ENCODE data around the gene RPL28. TPM values are rescaled to one million over a fixed set of nuclear protein-coding genes. Genes with fewer than 3 reads are reported as not detected.

The RPL28 gene
- polyA plus RNA-seq, 4 donors, result 1,338 to 2,360 (median 2,018) TPM

DNA sequence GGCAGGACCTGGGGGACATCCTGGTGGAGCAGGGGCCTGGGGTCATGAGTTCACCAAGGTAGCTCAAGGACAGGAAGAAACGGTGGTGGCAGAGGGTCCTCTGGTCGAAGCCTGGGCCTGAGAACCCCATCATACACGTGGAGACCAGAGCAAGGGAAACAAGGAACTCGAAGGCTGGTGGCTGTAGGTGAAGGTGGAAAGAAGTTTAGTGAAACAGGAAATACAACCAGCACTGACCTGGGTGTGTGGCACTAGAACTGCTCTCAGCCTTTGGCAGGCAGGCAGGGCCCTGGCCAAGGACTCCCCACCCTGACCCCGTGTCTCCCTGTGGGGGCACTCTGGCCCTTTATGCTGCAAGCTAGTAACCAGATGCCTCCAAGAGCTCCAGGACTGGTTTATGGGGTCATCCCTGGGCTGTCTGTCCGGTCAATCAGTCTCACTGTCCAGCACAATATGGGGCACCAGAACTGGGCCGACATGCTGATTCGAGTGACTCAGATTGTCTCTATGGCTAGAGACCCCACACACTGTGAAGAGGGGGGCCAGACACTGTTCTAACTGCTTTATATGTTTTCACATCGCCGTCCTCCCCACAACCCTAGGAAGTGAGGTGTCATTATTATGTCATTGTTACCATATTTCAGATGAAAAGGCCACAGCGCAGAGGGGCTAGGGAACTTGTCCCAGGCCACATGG lies 35.0 kb upstream of the RPL28 start:
- peaks cover 0 to 26% (median 5%) of the 10 kb centered on the region in 3 donors for H3K36me3 ChIP-seq (ENCODE audit: control insufficient read depth in 3 of 3, insufficient read depth in 2 of 3, low read depth in 1 of 3, low read length in 3 of 3)
- DNase-seq (no peak), FAIRE-seq (no peak)
- peaks cover 0 to 20% (median 5%) of the 10 kb centered on the region in 3 donors for H3K4me1 ChIP-seq (ENCODE audit: control insufficient read depth in 3 of 3, insufficient read depth in 2 of 3, low read depth in 1 of 3, low read length in 2 of 3)
- H3K4me3 ChIP-seq (ENCODE audit: low read depth in 1 of 3, low read length in 3 of 3), result no peak overlapping the region
- no peaks in the 10 kb centered on the region for H3K9me3 ChIP-seq (ENCODE audit: control insufficient read depth in 2 of 2, insufficient read depth in 1 of 2, low read depth in 1 of 2, low read length in 1 of 2)
- H3K27me3 ChIP-seq (ENCODE audit: control insufficient read depth in 3 of 3, insufficient read depth in 3 of 3, low read length in 3 of 3), result peaks cover 4 to 48% (median 30%) of the 10 kb centered on the region in 3 donors
- 55 to 67% (median 59%) methylated on average over 11 of the region's 11 CpGs for WGBS, 3 donors
- H3K27ac ChIP-seq (ENCODE audit: low read depth in 1 of 3, low read length in 2 of 3), result no peak overlapping the region

- H3K27me3 ChIP-seq (ENCODE audit: control insufficient read depth in 3 of 3, insufficient read depth in 3 of 3, low read length in 3 of 3), result peaks cover 4 to 61% (median 33%) of the 10 kb centered on the region in 3 donors
- 44 to 63% (median 58%) methylated on average over 6 of the region's 6 CpGs for WGBS, 3 donors
Measured at GRCh38 chr19:55352040-55352439, 33.7 kb upstream of the RPL28 start.

GRCh38 chr19:55352549-55353145 lies 33.1 kb upstream of the RPL28 start:
- DNase-seq (peak in 1 of 2 donors; percentile 43), FAIRE-seq (no peak)
- 41 to 65% (median 53%) methylated on average over 25 of the region's 25 CpGs for WGBS, 3 donors
- H3K27me3 ChIP-seq (ENCODE audit: control insufficient read depth in 3 of 3, insufficient read depth in 3 of 3, low read length in 3 of 3), result peaks cover 6 to 65% (median 33%) of the 10 kb centered on the region in 3 donors
- peaks cover 0 to 20% (median 5%) of the 10 kb centered on the region in 3 donors for H3K4me1 ChIP-seq (ENCODE audit: control insufficient read depth in 3 of 3, insufficient read depth in 2 of 3, low read depth in 1 of 3, low read length in 2 of 3)
- no peaks in the 10 kb centered on the region for H3K9me3 ChIP-seq (ENCODE audit: control insufficient read depth in 2 of 2, insufficient read depth in 1 of 2, low read depth in 1 of 2, low read length in 1 of 2)
- no peak overlapping the region for H3K4me3 ChIP-seq (ENCODE audit: low read depth in 1 of 3, low read length in 3 of 3)
- H3K27ac ChIP-seq (ENCODE audit: low read depth in 1 of 3, low read length in 2 of 3), result no peak overlapping the region
- H3K36me3 ChIP-seq (ENCODE audit: control insufficient read depth in 3 of 3, insufficient read depth in 2 of 3, low read depth in 1 of 3, low read length in 3 of 3), result peaks cover 0 to 12% (median 0%) of the 10 kb centered on the region in 3 donors

More at GRCh38 chr19:55352040-55352439, 33.7 kb upstream of the RPL28 start:
- no peaks in the 10 kb centered on the region for H3K9me3 ChIP-seq (ENCODE audit: control insufficient read depth in 2 of 2, insufficient read depth in 1 of 2, low read depth in 1 of 2, low read length in 1 of 2)
- no peak overlapping the region for H3K27ac ChIP-seq (ENCODE audit: low read depth in 1 of 3, low read length in 2 of 3)
- DNase-seq (no peak), FAIRE-seq (no peak)
- H3K36me3 ChIP-seq (ENCODE audit: control insufficient read depth in 3 of 3, insufficient read depth in 2 of 3, low read depth in 1 of 3, low read length in 3 of 3), result peaks cover 0 to 17% (median 2%) of the 10 kb centered on the region in 3 donors
- no peak overlapping the region for H3K4me3 ChIP-seq (ENCODE audit: low read depth in 1 of 3, low read length in 3 of 3)
- H3K4me1 ChIP-seq (ENCODE audit: control insufficient read depth in 3 of 3, insufficient read depth in 2 of 3, low read depth in 1 of 3, low read length in 2 of 3), result peaks cover 0 to 20% (median 5%) of the 10 kb centered on the region in 3 donors

GRCh38 chr19:55353356-55353802 lies 32.4 kb upstream of the RPL28 start:
- no peak overlapping the region for H3K27ac ChIP-seq (ENCODE audit: low read depth in 1 of 3, low read length in 2 of 3)
- no peak for FAIRE-seq
- peak overlapping the region; percentile 34 to 57 (median 51) for H3K4me3 ChIP-seq (ENCODE audit: low read depth in 1 of 3, low read length in 3 of 3)
- H3K9me3 ChIP-seq (ENCODE audit: control insufficient read depth in 2 of 2, insufficient read depth in 1 of 2, low read depth in 1 of 2, low read length in 1 of 2), result no peaks in the 10 kb centered on the region
- H3K4me1 ChIP-seq (ENCODE audit: control insufficient read depth in 3 of 3, insufficient read depth in 2 of 3, low read depth in 1 of 3, low read length in 2 of 3), result peaks cover 0 to 20% (median 5%) of the 10 kb centered on the region in 3 donors
- H3K36me3 ChIP-seq (ENCODE audit: control insufficient read depth in 3 of 3, insufficient read depth in 2 of 3, low read depth in 1 of 3, low read length in 3 of 3), result peaks cover 0 to 6% (median 0%) of the 10 kb centered on the region in 3 donors
- WGBS, 3 donors, result 4% methylated on average over 22 to 24 of the region's 24 CpGs
- no peak for DNase-seq
- peaks cover 6 to 65% (median 33%) of the 10 kb centered on the region in 3 donors for H3K27me3 ChIP-seq (ENCODE audit: control insufficient read depth in 3 of 3, insufficient read depth in 3 of 3, low read length in 3 of 3)

DNA sequence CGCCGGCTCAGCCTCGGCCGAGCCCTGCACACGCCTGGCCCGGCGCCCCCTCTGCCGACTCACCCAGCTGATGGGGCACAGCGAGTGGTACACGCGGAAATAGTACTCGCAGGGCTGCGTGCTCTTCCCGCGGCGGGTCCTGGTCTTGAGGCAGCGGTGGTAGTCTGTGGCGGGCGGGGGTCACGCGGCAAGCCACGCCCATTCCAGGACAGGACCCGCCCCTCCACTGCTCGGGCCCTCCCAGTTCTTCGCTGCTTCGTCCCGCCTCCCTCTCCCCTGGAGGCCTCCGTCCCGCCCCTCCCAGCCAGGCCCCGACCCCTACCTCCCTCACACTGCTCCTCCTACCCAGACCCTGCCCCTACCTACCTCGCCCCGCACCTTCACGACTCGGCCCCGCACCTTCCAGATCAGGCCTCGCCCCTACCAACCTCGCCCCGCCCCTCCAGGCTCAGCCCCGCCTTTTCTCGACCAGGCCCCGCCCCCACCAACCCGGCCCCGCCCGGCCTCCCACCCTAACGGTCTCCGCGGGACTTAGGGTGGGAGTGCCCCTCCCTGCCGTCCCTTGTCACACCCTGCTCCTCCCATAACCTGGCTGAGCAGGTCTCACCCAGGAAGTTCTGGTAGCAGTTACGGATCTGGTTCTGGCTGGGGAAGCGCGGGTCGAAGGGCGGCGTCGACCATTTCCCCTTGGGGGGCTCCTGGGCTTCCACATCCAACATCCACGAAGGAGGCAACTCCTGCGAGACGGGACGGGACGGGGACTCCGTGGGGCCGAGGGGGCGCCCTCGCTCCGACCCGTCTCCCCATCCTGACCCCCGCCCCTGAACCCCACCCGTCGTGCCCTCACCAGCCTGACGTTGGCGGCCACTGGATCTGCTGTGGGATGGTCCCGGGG lies 31.7 kb upstream of the RPL28 start:
- FAIRE-seq, result no peak
- Histone ChIP-seq H3K36me3 (ENCODE audit: control insufficient read depth in 3 of 3, insufficient read depth in 2 of 3, low read depth in 1 of 3, low read length in 3 of 3) (peaks cover 0 to 3% (median 0%) of the 10 kb centered on the region in 3 donors), H3K27me3 (ENCODE audit: control insufficient read depth in 3 of 3, insufficient read depth in 3 of 3, low read length in 3 of 3) (peaks cover 6 to 65% (median 33%) of the 10 kb centered on the region in 3 donors), H3K9me3 (ENCODE audit: control insufficient read depth in 2 of 2, insufficient read depth in 1 of 2, low read depth in 1 of 2, low read length in 1 of 2) (no peaks in the 10 kb centered on the region), H3K27ac (ENCODE audit: low read depth in 1 of 3, low read length in 2 of 3) (no peak overlapping the region), H3K4me3 (ENCODE audit: low read depth in 1 of 3, low read length in 3 of 3) (peak overlapping the region; percentile 34 to 57 (median 51)), H3K4me1 (ENCODE audit: control insufficient read depth in 3 of 3, insufficient read depth in 2 of 3, low read depth in 1 of 3, low read length in 2 of 3) (peaks cover 0 to 20% (median 5%) of the 10 kb centered on the region in 3 donors)
- 1 to 2% (median 1%) methylated on average over 50 to 72 of the region's 72 CpGs for WGBS, 3 donors
- DNase-seq, result peak; percentile 45 to 84

DNA sequence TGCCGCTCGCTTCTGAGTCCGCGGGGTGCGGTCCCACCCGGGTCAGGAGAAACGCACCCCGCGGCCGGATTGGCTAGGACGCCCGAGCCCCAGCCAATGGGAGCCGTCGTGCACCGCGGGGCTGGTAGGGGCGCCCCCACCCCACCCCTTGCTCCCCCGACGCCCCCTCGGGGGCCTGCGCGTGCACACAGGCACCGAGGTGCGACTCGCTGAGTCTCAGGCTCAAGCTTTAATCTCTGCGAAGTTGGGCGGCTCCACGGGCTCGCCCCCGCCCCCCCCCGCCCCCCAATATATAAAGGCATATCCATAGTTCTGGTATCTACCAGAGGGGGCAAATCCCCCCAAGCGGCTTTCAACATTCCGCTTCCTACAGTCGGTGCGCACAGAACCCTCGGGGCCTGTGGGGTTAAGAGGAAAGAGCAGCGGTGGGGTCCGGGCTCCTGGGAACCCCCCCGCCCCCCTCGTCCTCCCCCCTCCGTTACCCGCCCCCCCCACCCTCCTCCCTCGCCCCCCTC lies 31.0 kb upstream of the RPL28 start, which contains the start of gene COX6B2:
TSS of gene COX6B2 (minus strand) at position 22 of the 515 bp plus-strand sequence. CDS start 198 bp downstream, outside the sequence.
- Histone ChIP-seq H3K4me1 (ENCODE audit: control insufficient read depth in 3 of 3, insufficient read depth in 2 of 3, low read depth in 1 of 3, low read length in 2 of 3) (peaks cover 0 to 20% (median 5%) of the 10 kb centered on the region in 3 donors), H3K36me3 (ENCODE audit: control insufficient read depth in 3 of 3, insufficient read depth in 2 of 3, low read depth in 1 of 3, low read length in 3 of 3) (no peaks in the 10 kb centered on the region), H3K27ac (ENCODE audit: low read depth in 1 of 3, low read length in 2 of 3) (no peak within 1 kb of the TSS), H3K9me3 (ENCODE audit: control insufficient read depth in 2 of 2, insufficient read depth in 1 of 2, low read depth in 1 of 2, low read length in 1 of 2) (no peaks in the 10 kb centered on the region), H3K27me3 (ENCODE audit: control insufficient read depth in 3 of 3, insufficient read depth in 3 of 3, low read length in 3 of 3) (peaks cover 6 to 65% (median 33%) of the 10 kb centered on the region in 3 donors), H3K4me3 (ENCODE audit: low read depth in 1 of 3, low read length in 3 of 3) (peak within 1 kb of the TSS; percentile 34 to 57 (median 51))
- DNase-seq, result no peak
- FAIRE-seq, result no peak
- WGBS, 3 donors, result 2 to 3% (median 2%) methylated on average over 22 to 41 of the region's 43 CpGs

DNA sequence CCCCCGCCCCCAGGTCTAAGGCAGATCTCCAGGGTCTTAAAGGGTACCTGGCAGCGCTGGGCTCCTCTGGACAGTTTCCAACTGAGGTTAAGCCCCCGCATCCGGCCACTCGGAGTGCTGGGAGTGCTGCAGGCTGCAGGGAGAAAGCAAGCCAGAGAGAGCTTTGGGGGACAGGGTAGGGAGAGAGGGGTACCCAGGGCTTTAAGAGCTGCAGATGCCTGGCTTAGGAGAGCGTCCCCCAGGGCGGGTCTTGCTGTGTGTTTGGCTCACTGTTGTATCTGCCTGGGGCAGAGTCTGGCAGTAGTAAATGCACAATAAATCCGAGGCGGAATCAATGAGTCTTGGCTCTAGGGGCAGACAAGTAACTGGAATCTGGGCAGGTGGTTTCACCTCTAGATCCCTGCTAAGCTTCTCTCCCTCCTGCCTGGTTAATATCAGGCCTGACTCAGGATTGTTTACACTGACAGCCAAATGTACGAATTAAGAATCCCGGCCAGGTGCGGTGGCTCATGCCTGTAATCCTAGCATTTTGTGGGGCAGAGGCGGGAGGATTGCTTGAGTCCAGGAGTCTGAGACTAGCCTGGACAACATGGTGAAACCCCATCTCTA lies 30.4 kb upstream of the RPL28 start:
- H3K9me3 ChIP-seq (ENCODE audit: control insufficient read depth in 2 of 2, insufficient read depth in 1 of 2, low read depth in 1 of 2, low read length in 1 of 2), result no peaks in the 10 kb centered on the region
- FAIRE-seq (no peak), DNase-seq (no peak)
- H3K4me1 ChIP-seq (ENCODE audit: control insufficient read depth in 3 of 3, insufficient read depth in 2 of 3, low read depth in 1 of 3, low read length in 2 of 3), result peaks cover 0 to 20% (median 5%) of the 10 kb centered on the region in 3 donors
- H3K4me3 ChIP-seq (ENCODE audit: low read depth in 1 of 3, low read length in 3 of 3), result no peak overlapping the region
- WGBS, 3 donors, result 18 to 27% (median 19%) methylated on average over 11 to 13 of the region's 13 CpGs
- H3K36me3 ChIP-seq (ENCODE audit: control insufficient read depth in 3 of 3, insufficient read depth in 2 of 3, low read depth in 1 of 3, low read length in 3 of 3), result no peaks in the 10 kb centered on the region
- no peak overlapping the region for H3K27ac ChIP-seq (ENCODE audit: low read depth in 1 of 3, low read length in 2 of 3)
- peaks cover 6 to 65% (median 33%) of the 10 kb centered on the region in 3 donors for H3K27me3 ChIP-seq (ENCODE audit: control insufficient read depth in 3 of 3, insufficient read depth in 3 of 3, low read length in 3 of 3)

All from small intestine (tissue), 7 donors.